HG02588 (cell line): ENCODE data around the gene RFT1.

Source experiments
- ATAC-seq: cut with Tn5 transposase; IDR thresholded peaks from one replicate; pipeline ENCODE4 v1.9.1; 2021; ENCODE audit warnings: mild to moderate bottlenecking, moderate library complexity; ENCODE audit not compliant: unreplicated experiment

RFT1 gene, protein sequence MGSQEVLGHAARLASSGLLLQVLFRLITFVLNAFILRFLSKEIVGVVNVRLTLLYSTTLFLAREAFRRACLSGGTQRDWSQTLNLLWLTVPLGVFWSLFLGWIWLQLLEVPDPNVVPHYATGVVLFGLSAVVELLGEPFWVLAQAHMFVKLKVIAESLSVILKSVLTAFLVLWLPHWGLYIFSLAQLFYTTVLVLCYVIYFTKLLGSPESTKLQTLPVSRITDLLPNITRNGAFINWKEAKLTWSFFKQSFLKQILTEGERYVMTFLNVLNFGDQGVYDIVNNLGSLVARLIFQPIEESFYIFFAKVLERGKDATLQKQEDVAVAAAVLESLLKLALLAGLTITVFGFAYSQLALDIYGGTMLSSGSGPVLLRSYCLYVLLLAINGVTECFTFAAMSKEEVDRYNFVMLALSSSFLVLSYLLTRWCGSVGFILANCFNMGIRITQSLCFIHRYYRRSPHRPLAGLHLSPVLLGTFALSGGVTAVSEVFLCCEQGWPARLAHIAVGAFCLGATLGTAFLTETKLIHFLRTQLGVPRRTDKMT

DNA sequence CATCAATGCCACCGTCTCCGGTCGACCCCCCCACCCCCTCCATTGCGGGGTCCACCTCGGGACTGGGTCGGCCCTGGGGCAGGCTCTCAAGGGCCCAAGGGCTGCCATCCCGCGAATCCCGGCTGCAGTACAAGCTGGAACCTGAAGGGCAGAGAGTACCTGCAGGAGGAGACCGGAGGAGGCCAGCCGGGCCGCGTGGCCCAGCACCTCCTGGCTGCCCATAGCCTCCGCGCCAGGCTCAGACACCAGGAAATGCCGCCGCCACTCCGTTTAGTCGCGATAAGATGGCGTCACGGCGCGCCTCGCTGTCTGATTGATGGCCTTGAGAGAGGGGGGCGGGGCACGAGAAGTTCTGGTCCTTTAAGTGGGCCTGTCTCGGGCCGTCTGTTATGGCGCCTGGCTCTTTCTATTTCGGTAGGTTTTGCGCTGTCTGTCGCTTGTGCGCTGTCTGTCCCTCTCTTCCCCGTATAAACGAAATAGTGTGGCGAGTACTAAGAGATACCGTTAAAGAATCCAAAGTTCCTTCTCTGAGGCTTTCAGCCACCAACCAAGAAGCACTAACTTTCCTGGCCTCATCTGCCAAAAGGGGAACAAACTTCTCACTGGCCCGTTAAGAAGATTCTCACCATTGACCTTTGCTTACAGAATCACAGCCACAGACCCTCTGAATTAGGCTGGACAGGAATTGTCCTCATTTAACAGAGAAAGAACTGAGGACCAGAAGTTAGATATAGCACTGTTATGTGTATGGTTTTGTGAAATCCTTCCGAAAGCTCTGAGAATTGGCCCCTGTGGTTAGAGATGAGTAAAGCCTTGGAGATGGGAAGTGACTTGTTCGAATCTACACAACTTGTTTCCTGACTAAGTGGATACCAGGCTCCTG lies at the start of gene RFT1:
Gene RFT1 (minus strand): TSS at position 257 of the 883 bp plus-strand sequence. CDS start 35 bp downstream, at position 222.
- peak; percentile 81 for ATAC-seq

GRCh38 chr3:53179580-53179979 lies 49.3 kb upstream of the RFT1 start:
- ATAC-seq = no peak

DNA sequence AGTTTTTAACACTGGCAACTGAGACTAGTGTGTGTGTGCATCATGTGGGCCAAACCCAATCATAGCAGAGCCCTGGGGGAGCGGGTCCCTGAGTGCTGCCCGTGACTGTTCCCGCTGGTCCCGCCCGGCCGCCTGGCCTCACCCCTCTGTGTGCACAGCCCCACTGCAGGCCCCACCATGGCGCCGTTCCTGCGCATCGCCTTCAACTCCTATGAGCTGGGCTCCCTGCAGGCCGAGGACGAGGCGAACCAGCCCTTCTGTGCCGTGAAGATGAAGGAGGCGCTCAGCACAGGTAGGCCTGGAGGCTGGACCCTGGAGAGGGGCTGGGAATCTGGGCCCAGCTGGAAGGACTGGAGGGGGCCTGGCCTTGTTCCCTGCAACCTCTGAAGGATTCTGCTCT lies 48.0 kb upstream of the RFT1 start:
- no peak for ATAC-seq

DNA sequence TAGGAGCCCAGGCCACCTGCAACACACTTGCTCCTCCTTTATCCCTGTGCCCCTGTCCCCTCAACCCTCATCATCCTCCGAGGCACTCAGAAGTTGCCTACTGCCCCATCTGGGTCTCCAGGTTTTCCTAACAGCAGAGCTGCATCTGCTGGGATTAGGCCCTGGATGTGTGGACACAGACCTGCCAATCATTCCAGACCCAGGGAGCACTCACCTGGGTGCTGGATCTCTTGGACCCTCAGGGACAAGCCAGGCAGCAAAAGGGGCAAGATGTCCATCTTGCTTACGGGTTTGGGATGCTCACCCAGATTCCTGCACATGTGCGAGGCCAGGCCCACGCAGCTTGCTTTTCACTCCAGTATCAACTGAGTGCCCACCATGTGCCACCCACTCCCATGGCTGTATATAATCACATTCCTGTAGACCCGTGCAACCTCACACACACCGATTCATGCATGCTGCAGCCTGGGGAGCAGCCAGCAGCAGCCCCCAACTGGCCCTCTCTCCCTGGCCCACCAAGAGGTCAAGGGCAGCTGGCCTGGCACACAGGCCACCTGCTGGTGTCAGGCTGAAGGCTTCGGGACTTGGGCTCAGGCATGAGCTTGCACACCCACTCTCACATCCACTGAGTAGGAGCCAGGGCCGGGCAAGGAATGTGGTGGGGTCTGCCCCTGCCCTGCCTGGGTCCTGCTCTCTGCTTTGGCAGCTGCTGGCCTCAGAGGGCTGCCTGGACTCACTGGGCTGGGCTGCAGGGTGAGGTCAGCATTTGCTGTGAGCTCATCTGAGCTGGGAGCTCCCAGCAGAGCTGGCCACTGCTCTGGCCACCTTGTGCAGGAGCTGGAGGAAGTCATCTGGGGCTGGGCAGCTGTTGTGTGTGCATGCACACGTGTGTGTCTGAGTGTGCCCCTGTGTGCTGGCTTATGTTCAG lies 45.6 kb upstream of the RFT1 start:
- no peak for ATAC-seq

DNA sequence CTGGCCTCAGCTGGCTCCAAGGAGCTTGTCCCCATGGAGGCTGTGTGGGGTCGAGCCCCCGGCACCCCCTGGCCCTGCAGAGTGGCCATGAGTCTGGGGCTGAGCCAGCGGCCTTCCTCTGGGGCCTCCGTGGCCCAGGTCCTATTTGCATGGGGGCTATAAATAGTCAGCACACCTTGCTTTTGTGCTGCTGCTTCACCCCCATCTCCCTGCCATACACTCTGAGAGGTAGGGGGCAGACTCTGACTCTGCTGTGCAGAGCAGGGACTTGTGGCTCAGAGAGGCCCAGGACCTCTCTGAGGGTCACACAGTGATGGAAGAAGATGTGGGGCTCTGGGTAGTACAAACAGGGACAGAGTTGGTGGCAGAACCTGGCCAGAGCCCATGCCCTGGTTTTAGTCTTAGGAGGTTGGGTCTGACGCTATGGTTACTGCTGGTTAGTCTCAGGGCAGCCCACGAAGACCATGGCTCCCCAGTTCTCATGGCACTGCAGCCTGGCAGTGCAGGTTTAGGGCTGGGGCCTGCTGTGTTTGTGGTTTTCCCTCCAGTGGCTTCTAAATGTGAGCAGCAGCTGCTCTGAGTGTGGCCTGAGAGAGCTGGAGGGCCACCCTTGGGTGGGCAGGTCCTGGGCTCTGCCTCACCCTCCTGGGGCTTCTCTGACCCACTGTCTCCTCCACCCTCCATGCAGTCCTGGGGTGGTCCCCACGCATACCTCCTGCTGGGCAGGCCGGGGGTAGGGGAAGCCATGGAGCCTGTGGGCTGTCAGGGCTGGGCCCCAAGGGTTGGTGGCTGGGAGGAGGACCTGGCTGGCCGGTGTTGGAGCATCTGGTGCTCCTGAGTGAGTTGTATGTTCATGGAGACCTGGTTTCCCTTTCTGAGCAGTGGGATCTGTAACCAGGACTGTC lies 44.4 kb upstream of the RFT1 start:
- ATAC-seq = peak; percentile 40

DNA sequence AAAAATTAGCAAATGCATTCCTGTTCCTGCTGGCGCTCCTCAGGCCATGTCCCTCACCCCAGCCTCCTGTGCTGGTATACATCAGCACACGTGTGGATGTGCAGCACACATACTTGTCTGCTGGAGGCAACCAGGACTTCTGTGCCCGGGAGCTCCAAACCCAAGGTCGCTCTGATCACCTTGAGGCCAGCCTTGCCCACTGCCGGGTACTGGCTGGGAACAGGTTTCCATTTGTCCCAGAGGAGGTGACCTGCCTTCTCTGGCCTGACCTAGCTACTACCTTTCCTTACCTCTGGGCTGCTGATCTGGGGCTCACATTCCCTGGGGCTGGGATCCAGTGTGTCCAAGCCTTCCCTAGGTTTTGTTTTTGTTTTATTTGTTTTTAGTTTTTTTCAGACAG lies 42.9 kb upstream of the RFT1 start:
- ATAC-seq = no peak

GRCh38 chr3:53171827-53172505 lies 41.7 kb upstream of the RFT1 start:
- no peak for ATAC-seq

- no peak for ATAC-seq
Observed at GRCh38 chr3:53171064-53171418, 40.8 kb upstream of the RFT1 start.

GRCh38 chr3:53170325-53171063 lies 40.3 kb upstream of the RFT1 start:
- ATAC-seq = no peak

DNA sequence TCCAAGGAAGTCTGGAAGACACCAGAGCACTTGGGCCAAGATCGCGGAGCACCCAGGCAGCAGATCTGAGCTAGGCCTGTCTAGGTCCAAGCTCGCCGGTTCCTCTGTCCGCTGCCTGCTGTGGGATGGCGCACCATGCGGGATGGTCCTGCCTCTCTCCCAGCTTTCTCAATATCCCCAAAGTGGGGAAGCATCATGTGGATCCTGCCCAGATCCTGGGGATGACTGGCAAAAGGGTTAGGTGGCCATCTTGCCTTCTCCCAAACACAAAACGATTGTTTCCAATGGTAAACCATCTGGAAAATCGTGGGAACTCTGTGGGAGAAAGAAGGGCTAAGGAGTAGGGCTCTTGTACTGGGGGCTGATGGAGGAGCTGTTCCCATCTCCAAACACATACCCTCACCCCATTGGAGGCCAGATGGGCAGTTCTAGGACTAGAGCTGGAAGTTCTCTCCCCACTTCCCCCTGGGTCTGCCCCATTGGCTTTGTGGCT lies 39.6 kb upstream of the RFT1 start:
- no peak for ATAC-seq

GRCh38 chr3:53169045-53169831 lies 39.0 kb upstream of the RFT1 start:
- no peak for ATAC-seq

DNA sequence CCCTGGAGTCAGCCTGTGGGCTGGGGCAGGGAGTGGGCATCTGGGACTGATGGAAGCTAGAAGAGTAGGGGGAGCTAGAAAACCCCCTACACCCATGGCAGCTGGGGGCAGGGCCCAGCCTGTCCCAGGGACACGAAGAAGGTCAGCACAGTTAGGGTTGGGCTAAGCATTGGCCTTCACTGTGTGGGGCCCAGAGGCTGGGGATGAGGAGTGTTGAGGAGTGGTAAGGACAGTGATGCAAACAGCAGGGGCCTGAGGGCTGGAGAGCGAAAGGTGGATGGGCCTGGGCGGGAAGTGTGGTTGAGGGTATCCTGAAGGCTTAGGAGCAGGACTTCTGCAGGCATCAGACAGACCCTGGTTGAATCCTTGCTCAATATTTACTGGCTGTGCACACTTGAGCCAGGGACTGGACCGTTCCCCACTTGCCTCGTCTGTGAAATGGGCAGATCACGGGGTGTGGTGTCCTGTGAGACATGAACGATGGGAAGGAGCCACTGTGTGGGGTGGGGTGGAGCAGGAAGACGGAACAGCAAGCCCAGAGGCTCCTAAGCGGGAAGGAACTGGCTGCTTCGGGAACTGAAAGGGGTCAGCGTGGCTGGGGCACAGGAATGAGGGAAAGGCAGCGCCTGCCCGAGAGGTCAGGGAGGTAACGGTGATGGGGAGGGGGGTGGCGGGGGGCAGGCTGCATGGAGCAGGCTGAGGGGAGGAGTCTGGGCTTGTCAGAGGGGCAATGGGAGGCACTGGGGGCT lies 38.1 kb upstream of the RFT1 start:
- no peak for ATAC-seq

GRCh38 chr3:53167418-53168174 lies 37.4 kb upstream of the RFT1 start:
- no peak for ATAC-seq

- no peak for ATAC-seq
Observed at GRCh38 chr3:53166781-53167291, 36.6 kb upstream of the RFT1 start.

DNA sequence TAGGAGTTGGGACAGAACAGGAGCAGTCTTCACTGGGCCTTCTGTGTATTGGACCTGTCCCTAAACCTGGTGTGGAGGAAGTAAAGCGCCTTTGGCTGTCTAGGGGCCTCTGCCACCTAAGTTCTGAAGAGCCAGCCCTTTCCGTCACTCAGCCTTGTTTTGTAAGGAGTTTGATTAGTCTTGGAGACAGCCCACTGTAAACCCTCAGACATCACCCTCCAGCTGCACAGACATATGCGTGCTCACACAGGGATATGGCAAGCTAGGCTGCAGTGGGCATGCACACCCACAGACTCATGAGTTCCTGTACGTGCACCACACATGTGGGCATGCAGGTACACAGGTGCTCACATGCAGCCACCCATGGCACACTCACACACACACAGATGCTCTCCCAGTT lies 36.0 kb upstream of the RFT1 start:
- ATAC-seq = no peak

GRCh38 chr3:53164911-53165310 lies 34.7 kb upstream of the RFT1 start:
- ATAC-seq = no peak
